ENCODE measurements around the gene SERINC4. TPM values are rescaled to one million over a fixed set of nuclear protein-coding genes. Genes with fewer than 3 reads are reported as not detected.

Gene SERINC4
- total RNA-seq, 1 experiment from 2014 or later, result 0.38 TPM

- no peak overlapping the region for H3K4me3 ChIP-seq (ENCODE audit: insufficient read depth, low read depth, low read length)
- no peak for DNase-seq
- no peaks in the 10 kb centered on the region for H3K27me3 ChIP-seq (ENCODE audit: control insufficient read depth, insufficient read depth, low read length)
- peaks cover 11% of the 10 kb centered on the region for H3K36me3 ChIP-seq (replicated peaks; ENCODE audit: control insufficient read depth, insufficient read depth, low read length)
Measured at GRCh38 chr15:43789409-43789808, 10.6 kb downstream of the SERINC4 start.

GRCh38 chr15:43779016-43779415, 21.0 kb downstream of the SERINC4 start:
- Histone ChIP-seq H3K36me3 (replicated peaks; ENCODE audit: control insufficient read depth, insufficient read depth, low read length) (no peaks in the 10 kb centered on the region; the same call in 1 of the 2 replicates), H3K27me3 (ENCODE audit: control insufficient read depth, insufficient read depth, low read length) (no peaks in the 10 kb centered on the region; the same call in 1 of the 2 replicates), H3K4me3 (ENCODE audit: insufficient read depth, low read depth, low read length) (no peak overlapping the region)
- no peak for DNase-seq

GRCh38 chr15:43777267-43777914, 22.6 kb downstream of the SERINC4 start:
- peak overlapping the region; percentile 77 for H3K4me3 ChIP-seq (ENCODE audit: insufficient read depth, low read depth, low read length)
- no peaks in the 10 kb centered on the region; the same call in 1 of the 2 replicates for H3K27me3 ChIP-seq (ENCODE audit: control insufficient read depth, insufficient read depth, low read length)
- peak; percentile 83 for DNase-seq
- H3K36me3 ChIP-seq (replicated peaks; ENCODE audit: control insufficient read depth, insufficient read depth, low read length), result peaks cover 3% of the 10 kb centered on the region

GRCh38 chr15:43776718-43777266, 23.2 kb downstream of the SERINC4 start, which contains the start of gene ELL3:
Gene ELL3 (minus strand): TSS chr15:43776966. CDS start chr15:43776901, 65 bp downstream.
- DNase-seq, result peak; percentile 88
- Histone ChIP-seq H3K4me3 (ENCODE audit: insufficient read depth, low read depth, low read length) (peak within 1 kb of the TSS; percentile 77), H3K36me3 (replicated peaks; ENCODE audit: control insufficient read depth, insufficient read depth, low read length) (peaks cover 7% of the 10 kb centered on the region), H3K27me3 (ENCODE audit: control insufficient read depth, insufficient read depth, low read length) (no peaks in the 10 kb centered on the region; the same call in 1 of the 2 replicates)

GRCh38 chr15:43776101-43776717, 23.8 kb downstream of the SERINC4 start:
- Histone ChIP-seq H3K4me3 (ENCODE audit: insufficient read depth, low read depth, low read length) (peak overlapping the region; percentile 77), H3K36me3 (replicated peaks; ENCODE audit: control insufficient read depth, insufficient read depth, low read length) (peaks cover 13% of the 10 kb centered on the region), H3K27me3 (ENCODE audit: control insufficient read depth, insufficient read depth, low read length) (no peaks in the 10 kb centered on the region; the same call in 1 of the 2 replicates)
- peak; percentile 76 for DNase-seq

- H3K27me3 ChIP-seq (ENCODE audit: control insufficient read depth, insufficient read depth, low read length), result no peaks in the 10 kb centered on the region; the same call in 1 of the 2 replicates
- H3K4me3 ChIP-seq (ENCODE audit: insufficient read depth, low read depth, low read length), result peak overlapping the region; percentile 77
- peak; percentile 65 for DNase-seq
- peaks cover 19% of the 10 kb centered on the region for H3K36me3 ChIP-seq (replicated peaks; ENCODE audit: control insufficient read depth, insufficient read depth, low read length)
Measured at GRCh38 chr15:43775411-43775965, 24.5 kb downstream of the SERINC4 start.

GRCh38 chr15:43774062-43774461, 26.0 kb downstream of the SERINC4 start:
- no peak overlapping the region for H3K4me3 ChIP-seq (ENCODE audit: insufficient read depth, low read depth, low read length)
- no peak for DNase-seq
- H3K36me3 ChIP-seq (replicated peaks; ENCODE audit: control insufficient read depth, insufficient read depth, low read length), result peaks cover 28% of the 10 kb centered on the region
- no peaks in the 10 kb centered on the region; the same call in 1 of the 2 replicates for H3K27me3 ChIP-seq (ENCODE audit: control insufficient read depth, insufficient read depth, low read length)

GRCh38 chr15:43772624-43773023, 27.4 kb downstream of the SERINC4 start:
- DNase-seq, result no peak
- Histone ChIP-seq H3K4me3 (ENCODE audit: insufficient read depth, low read depth, low read length) (no peak overlapping the region), H3K27me3 (ENCODE audit: control insufficient read depth, insufficient read depth, low read length) (no peaks in the 10 kb centered on the region; the same call in 1 of the 2 replicates), H3K36me3 (replicated peaks; ENCODE audit: control insufficient read depth, insufficient read depth, low read length) (peaks cover 30% of the 10 kb centered on the region)

GRCh38 chr15:43771816-43772215, 28.2 kb downstream of the SERINC4 start:
- no peak for DNase-seq
- peaks cover 30% of the 10 kb centered on the region for H3K36me3 ChIP-seq (replicated peaks; ENCODE audit: control insufficient read depth, insufficient read depth, low read length)
- H3K27me3 ChIP-seq (ENCODE audit: control insufficient read depth, insufficient read depth, low read length), result no peaks in the 10 kb centered on the region; the same call in 1 of the 2 replicates
- H3K4me3 ChIP-seq (ENCODE audit: insufficient read depth, low read depth, low read length), result no peak overlapping the region

- DNase-seq, result peak; percentile 73
- Histone ChIP-seq H3K27me3 (ENCODE audit: control insufficient read depth, insufficient read depth, low read length) (no peaks in the 10 kb centered on the region), H3K4me3 (ENCODE audit: insufficient read depth, low read depth, low read length) (no peak overlapping the region), H3K36me3 (replicated peaks; ENCODE audit: control insufficient read depth, insufficient read depth, low read length) (peaks cover 44% of the 10 kb centered on the region)
Measured at GRCh38 chr15:43769584-43770228, 30.3 kb downstream of the SERINC4 start.

- H3K27me3 ChIP-seq (ENCODE audit: control insufficient read depth, insufficient read depth, low read length), result no peaks in the 10 kb centered on the region
- peaks cover 42% of the 10 kb centered on the region for H3K36me3 ChIP-seq (replicated peaks; ENCODE audit: control insufficient read depth, insufficient read depth, low read length)
- H3K4me3 ChIP-seq (ENCODE audit: insufficient read depth, low read depth, low read length), result no peak overlapping the region
- DNase-seq, result no peak
Measured at GRCh38 chr15:43763819-43764446, 36.1 kb downstream of the SERINC4 start.

GRCh38 chr15:43762824-43763223, 37.2 kb downstream of the SERINC4 start:
- no peak overlapping the region for H3K4me3 ChIP-seq (ENCODE audit: insufficient read depth, low read depth, low read length)
- no peak for DNase-seq
- peaks cover 43% of the 10 kb centered on the region for H3K36me3 ChIP-seq (replicated peaks; ENCODE audit: control insufficient read depth, insufficient read depth, low read length)
- no peaks in the 10 kb centered on the region for H3K27me3 ChIP-seq (ENCODE audit: control insufficient read depth, insufficient read depth, low read length)

- no peaks in the 10 kb centered on the region for H3K27me3 ChIP-seq (ENCODE audit: control insufficient read depth, insufficient read depth, low read length)
- DNase-seq, result no peak
- no peak overlapping the region for H3K4me3 ChIP-seq (ENCODE audit: insufficient read depth, low read depth, low read length)
- H3K36me3 ChIP-seq (replicated peaks; ENCODE audit: control insufficient read depth, insufficient read depth, low read length), result peaks cover 5% of the 10 kb centered on the region
Measured at GRCh38 chr15:43751885-43752284, 48.1 kb downstream of the SERINC4 start.
